HCT116 (cell line): ENCODE data around the gene TRIM31. TPM values are rescaled to one million over a fixed set of nuclear protein-coding genes. Genes with fewer than 3 reads are reported as not detected.

ENCODE experiments used
- ATF3 ChIP-seq: IDR thresholded peaks from 2 replicates; pipeline ENCODE4 v1.6.1; 2012
- CBX3 ChIP-seq: IDR thresholded peaks from 2 replicates; pipeline ENCODE4 v1.6.1; 2012; ENCODE audit warnings: low read depth
- CTCF ChIP-seq, 3 experiments: fragments of 200-600 bp in 1 of 3; sonication (generic) in 1 of 3; IDR thresholded peaks in 2 of 3; conservative IDR thresholded peaks in 1 of 3; 2 replicates each; pipeline ENCODE4 v1.5.1; 2012 to 2017; ENCODE audit warnings: low read depth in 2 of 3, low read length in 2 of 3, antibody characterized with exemption in 1 of 3, borderline replicate concordance in 1 of 3, control low read depth in 1 of 3, mild to moderate bottlenecking in 1 of 3, mixed read lengths in 1 of 3, mixed run types in 1 of 3, moderate library complexity in 1 of 3; ENCODE audit not compliant: insufficient read depth in 1 of 3
- EGR1 ChIP-seq: IDR thresholded peaks from 2 replicates; pipeline ENCODE4 v1.6.1; 2012; ENCODE audit warnings: low read depth
- ELF1 ChIP-seq: IDR thresholded peaks from 2 replicates; pipeline ENCODE4 v1.6.1; 2012; ENCODE audit warnings: low read depth, borderline replicate concordance
- EZH2phosphoT487 ChIP-seq: fragments of 200-600 bp; IDR thresholded peaks from 2 replicates; pipeline ENCODE4 v1.6.1; 2018; ENCODE audit warnings: antibody characterized with exemption, borderline replicate concordance
- JUND ChIP-seq: IDR thresholded peaks from 2 replicates; pipeline ENCODE4 v1.6.1; 2012
- MAX ChIP-seq: IDR thresholded peaks from 2 replicates; pipeline ENCODE4 v1.6.1; 2012
- SIN3A ChIP-seq: IDR thresholded peaks from 2 replicates; pipeline ENCODE4 v1.6.1; 2012; ENCODE audit warnings: low read depth
- YY1 ChIP-seq: IDR thresholded peaks from 2 replicates; pipeline ENCODE4 v1.6.1; 2011; ENCODE audit warnings: low read length, low read depth, moderate library complexity, mild to moderate bottlenecking; ENCODE audit not compliant: insufficient replicate concordance; ENCODE audit errors: extremely low read depth
- ZNF274 ChIP-seq: fragments of 200-500 bp; sonication (Bioruptor generic); IDR thresholded peaks from 2 replicates; pipeline ENCODE4 v1.6.1; 2014; ENCODE audit warnings: mild to moderate bottlenecking, low read depth, low read length, inconsistent platforms
- total RNA-seq: library from RNA; stranded (reverse); gene quantifications from one replicate; pipeline ENCODE4 v1.2.1, GENCODE V29; 2021; ENCODE audit not compliant: unreplicated experiment

Gene TRIM31
- total RNA-seq, 1 experiment from 2014 or later, result not detected

- TF ChIP-seq ATF3 (no peak), CTCF (IDR thresholded peaks at IDR 0.05 in 2 of 3, conservative IDR thresholded peaks at IDR 0.05 in 1 of 3; ENCODE audit: borderline replicate concordance in 1 of 3, insufficient read depth in 1 of 3, low read depth in 2 of 3, low read length in 2 of 3) (peak; percentile 86 to 96 (median 91)), MAX (no peak; the same call in 1 of the 2 replicates), EZH2phosphoT487 (no peak), CBX3 (no peak), EGR1 (no peak), ZNF274 (no peak), JUND (no peak), YY1 (peak; percentile 23), ELF1 (no peak), SIN3A (no peak)
Observed at GRCh38 chr6:30102970-30103871, 9.7 kb downstream of the TRIM31 start (continued).
